ENCODE results near the gene NEIL1. TPM values are rescaled to one million over a fixed set of nuclear protein-coding genes. Genes with fewer than 3 reads are reported as not detected.

The NEIL1 gene
- total RNA-seq, 4 donors from 2014 or later: 21.4 to 53.5 (median 26.3) TPM

DNA sequence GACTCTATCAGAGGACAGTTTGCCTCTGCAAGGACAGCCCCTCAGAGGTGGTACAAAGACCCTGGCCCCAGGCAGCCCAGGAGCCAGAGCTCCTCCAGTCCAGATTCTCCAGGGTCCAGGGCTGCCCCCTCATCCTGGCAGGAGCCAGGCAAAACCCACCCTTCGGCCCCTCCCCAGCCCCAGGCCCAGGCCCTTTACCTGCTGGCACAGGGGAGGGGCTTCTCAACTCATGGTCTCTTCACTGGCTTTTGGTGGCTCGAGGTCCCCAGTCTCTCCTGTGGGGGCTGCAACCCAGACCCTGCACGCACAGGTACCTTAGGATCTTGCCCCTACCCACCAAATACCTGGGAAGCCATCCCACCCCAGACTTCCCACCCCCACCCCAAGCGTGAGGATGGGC is 8.5 kb downstream of the NEIL1 start:
- TF ChIP-seq, protein P1, sequence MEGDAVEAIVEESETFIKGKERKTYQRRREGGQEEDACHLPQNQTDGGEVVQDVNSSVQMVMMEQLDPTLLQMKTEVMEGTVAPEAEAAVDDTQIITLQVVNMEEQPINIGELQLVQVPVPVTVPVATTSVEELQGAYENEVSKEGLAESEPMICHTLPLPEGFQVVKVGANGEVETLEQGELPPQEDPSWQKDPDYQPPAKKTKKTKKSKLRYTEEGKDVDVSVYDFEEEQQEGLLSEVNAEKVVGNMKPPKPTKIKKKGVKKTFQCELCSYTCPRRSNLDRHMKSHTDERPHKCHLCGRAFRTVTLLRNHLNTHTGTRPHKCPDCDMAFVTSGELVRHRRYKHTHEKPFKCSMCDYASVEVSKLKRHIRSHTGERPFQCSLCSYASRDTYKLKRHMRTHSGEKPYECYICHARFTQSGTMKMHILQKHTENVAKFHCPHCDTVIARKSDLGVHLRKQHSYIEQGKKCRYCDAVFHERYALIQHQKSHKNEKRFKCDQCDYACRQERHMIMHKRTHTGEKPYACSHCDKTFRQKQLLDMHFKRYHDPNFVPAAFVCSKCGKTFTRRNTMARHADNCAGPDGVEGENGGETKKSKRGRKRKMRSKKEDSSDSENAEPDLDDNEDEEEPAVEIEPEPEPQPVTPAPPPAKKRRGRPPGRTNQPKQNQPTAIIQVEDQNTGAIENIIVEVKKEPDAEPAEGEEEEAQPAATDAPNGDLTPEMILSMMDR (IDR thresholded peaks at IDR 0.05; ENCODE audit: low read depth): no peak

DNA sequence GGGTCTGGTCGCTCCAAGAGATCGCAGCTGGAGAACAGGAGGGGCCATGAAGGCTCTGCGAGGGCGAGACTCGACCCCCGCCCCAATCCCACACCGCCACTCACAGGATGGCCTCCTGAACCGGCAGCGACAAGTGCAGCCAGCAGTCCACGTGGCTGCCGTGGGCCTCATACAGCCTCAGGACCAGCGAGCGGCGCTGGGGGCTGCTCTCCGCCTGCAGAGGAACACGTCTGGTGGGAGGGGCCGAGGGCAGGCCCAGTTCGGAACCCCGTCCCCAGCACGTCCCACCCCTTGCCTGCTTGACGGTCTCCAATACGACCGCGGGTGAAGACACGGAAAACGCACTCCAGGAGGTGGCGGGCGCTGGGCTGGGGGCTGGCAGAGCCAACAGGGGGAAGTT is 9.2 kb downstream of the NEIL1 start:
- TF ChIP-seq, protein P1 (IDR thresholded peaks at IDR 0.05; ENCODE audit: low read depth): no peak

DNA sequence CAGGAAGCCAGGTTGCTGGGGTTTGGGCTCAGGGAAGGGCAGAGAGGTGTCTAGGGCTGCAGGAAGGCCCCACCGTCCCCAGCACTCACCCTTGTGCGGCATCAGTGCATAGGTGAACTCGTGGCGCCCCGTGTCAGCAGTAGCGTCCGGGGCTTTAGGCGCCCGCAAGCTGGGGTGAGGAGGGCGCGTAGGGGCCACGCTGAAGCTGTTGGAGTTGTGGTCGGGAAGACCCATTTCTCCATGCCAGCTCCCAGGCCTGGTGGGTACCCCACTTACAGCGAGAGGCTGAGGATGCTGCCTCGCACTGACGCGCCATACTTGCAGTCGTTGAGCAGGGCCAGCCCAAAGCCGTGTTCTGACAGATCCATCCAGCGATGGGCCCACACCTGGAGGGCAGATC is 9.7 kb downstream of the NEIL1 start:
- TF ChIP-seq, protein P1 (IDR thresholded peaks at IDR 0.05; ENCODE audit: low read depth): no peak

DNA sequence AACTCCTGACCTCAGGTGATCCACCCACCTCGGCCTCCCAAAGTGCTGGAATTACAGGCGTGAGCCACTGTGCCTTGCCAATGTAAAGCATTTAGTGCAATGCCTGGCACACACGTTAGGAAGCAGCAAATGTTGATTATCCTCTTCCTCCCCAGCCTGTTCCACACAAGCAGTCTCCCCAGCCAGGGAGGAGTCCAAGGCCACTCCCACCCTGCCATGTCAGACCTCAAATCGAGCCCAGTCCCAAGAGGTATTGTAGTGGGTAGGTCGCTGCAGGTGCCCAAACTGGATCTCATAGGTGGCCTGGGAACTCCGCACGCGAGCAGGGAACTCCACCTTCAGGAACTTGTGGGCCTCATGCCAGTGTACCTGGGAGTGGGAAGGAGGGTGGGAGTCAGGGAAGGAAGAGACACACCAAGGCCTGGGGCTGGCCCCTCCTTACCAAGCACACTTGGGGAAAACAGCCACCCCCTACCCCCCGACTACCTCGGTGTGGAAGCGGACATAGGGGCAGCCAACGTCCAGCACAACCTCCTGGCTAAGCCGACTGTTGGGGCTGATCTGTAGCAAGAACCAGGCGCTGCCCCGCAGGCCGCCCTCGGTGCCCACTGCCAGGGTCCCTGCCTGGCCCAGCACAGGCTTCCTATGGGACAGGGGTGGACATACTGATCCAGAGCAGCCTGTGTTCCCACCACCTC is 11.3 kb downstream of the NEIL1 start:
- TF ChIP-seq, protein P1 (IDR thresholded peaks at IDR 0.05; ENCODE audit: low read depth): no peak

DNA sequence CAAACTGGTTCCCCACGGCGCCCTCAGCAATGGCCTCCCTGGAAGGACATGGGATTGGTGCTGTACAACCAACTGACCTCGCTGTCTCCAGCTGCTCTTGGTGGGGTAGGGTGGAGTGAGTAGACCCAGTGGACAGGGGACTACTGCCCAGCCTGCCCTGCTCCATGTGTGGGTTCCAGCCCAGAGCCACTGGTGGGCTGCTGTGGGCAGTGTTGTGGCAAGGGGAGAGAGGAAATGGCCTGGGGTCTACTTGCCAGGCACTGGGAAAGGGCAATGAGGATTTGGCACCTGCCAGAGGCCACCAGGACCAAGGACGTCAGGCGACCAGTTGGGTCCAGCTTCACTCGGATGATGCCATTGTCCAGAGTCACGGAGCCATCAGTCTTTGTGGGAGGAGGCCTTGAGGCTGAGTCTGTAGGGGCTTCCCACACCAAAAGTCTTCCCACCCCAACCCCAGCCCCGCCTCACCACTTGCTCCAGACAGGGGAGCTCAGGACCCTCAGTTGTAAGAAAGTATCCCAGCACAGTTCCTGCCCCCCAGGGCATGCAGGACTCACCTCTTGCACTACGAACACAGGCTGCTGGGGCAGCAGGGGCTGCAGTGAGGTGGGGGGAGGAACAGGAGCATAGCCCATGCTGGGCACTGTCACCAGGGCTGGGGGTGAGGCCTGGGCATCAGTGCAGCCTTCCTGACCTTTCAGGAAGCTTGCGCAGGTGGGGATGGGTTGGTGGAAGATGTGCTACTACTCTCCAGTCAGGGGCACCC is 12.1 kb downstream of the NEIL1 start:
- TF ChIP-seq, protein P1 (IDR thresholded peaks at IDR 0.05; ENCODE audit: low read depth): no peak

DNA sequence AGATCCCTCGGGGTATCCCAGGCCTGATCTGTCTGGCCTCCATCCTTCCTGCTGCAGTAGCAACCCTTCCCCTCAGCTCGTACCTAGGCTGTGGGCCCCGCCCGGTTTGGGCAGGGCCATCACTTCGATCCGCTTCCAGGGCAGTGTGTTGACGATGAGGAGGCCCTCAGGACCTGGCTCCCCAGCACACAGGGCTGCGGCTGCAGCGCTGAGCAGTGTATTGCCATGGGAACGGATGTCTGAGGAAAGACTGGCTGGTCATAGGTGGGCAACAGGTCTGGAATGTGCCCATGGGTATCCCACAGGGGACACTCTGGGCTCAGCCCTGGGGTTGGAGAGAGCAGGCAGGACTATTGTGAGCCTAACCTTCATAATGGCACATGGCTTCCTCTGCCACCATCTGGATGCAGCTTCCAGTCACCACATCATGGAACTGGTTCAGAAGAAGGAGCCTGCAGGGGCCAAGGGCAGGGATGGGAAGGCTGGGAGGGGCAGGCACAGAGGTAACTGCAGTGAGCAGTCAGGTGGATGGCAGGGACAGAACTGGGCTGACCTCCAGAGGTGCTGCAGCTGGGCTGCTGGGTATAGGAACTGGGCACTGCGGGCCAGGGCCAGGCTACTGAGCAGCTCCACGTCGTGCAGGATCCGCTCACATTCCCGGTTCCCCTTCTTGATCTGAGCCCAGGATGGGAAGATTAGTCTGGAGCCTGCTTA is 12.9 kb downstream of the NEIL1 start:
- TF ChIP-seq, protein P1 (IDR thresholded peaks at IDR 0.05; ENCODE audit: low read depth): no peak

DNA sequence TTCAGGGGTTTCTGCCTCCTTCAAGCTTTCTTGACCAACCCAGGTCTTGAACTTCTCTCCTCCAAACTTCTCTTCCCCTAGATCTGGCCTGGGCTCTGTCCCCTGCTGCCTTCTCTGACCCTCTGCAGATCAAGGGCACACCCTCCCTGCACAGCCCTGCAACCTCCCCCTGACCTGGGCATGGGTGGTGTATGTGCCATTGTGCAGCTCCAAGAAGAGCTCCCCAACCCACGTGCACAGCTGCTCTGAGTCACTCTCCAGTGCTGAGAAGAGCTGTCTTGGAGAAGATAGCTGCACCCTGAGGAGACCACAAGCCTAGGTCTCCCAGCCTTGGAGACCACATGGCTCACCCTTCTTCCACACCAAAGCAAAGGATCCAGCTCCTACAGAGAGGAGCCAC is 13.6 kb downstream of the NEIL1 start:
- TF ChIP-seq, protein P1 (IDR thresholded peaks at IDR 0.05; ENCODE audit: low read depth): no peak

Measured in subcutaneous adipose tissue (tissue), 4 donors.